CD4-positive, alpha-beta T cell treated with Interleukin-17A for 4 hours (primary cell): ENCODE results near the gene ATF7.
"Not testable (repeated sequence)": the region's sequence is repeated elsewhere in the genome, so short reads cannot be mapped to it uniquely, and the experiment has no call there.

Experiments
- DNase-seq: peaks from one replicate; pipeline ENCODE4 v3.0.0-alpha.2; 2020; ENCODE audit warnings: mixed read lengths

ATF7 gene

DNA sequence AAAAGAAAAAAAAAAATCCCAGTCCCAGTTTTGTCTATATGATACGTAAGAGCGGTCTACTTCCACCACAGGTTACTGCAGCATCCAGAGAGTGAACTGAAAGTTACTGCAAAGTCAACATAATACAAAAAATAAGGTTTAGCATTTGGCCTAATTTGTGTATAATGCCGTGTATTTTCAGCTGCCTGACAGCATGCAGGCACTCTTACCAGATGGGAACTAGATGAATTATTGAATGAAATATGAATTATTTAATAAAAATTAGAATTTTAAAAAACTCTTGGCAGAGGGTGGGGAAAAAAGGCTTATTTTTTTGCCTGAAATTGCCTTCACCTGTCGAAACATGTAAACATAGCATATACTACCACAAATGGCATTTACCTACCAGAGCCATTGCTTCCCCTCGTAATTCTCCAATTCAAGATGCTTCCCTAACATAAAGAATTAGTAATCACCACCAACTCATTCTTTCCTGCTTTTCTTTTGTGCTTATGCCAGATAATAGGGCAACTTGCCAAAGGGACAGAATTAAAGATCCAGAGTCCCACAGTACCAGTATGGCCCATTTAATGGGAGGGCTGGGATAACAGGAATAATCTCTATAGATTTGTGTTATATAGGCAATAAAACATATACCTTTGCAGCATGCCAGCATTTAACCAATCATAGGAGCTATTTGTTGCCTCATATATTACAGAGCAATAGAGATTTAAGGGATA lies 31.1 kb downstream of the ATF7 start:
- no peak for DNase-seq

DNA sequence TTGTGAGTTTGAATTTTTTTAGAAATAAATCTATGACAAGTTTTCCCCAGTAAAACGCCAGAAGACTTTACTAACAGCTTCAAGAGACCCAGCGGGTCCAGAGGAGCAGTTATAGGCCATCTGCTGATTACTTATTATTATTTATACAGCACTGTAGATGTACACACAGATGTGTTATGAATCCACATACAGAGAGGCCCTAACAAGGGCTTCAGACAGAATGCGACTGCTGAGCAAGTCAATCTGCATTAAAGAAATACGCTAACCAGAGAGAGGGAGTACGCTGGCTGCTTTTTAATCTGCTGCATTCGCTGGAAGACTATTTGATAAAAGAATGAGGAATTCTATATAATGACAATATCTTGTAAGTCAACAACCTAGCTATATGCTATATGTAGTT lies 32.5 kb downstream of the ATF7 start:
- no peak for DNase-seq

DNA sequence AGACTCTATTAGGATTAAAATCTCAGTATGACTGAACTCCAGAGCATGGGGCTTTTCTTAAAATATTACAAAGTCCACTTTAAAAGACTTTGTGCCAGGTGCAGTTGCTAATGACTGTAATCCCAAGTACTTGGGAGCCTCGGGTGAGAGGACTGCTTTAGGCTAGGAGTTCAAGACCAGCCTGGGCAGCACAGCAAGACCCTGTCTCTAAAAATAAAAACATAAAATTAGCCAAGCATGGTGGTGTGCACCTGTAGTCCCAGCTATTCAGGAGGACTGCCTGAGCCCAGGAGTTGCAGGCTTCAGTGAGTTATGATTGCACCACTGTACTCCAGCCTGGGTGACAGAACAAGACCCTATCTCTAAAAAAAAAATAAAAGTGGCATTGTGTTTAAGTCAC lies 33.2 kb downstream of the ATF7 start:
- no peak for DNase-seq

DNA sequence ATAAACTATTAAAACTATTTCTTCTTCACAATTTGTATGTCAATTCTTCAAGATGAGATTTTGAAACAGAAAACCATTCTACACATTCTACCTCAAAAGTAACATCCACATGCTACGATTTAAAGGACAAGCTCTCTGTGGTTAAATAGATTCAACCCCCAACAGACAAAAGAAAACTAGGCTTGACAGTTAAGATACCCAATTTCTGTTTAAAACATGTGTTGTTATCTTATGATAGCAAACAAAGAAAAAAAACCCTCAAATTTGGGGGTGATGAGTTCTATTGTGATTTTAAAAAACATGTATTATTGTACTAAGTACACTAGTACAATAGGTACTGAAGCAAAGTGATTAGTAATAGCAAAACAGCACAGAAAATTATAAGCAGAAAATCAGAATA lies 33.8 kb downstream of the ATF7 start:
- DNase-seq: no peak

DNA sequence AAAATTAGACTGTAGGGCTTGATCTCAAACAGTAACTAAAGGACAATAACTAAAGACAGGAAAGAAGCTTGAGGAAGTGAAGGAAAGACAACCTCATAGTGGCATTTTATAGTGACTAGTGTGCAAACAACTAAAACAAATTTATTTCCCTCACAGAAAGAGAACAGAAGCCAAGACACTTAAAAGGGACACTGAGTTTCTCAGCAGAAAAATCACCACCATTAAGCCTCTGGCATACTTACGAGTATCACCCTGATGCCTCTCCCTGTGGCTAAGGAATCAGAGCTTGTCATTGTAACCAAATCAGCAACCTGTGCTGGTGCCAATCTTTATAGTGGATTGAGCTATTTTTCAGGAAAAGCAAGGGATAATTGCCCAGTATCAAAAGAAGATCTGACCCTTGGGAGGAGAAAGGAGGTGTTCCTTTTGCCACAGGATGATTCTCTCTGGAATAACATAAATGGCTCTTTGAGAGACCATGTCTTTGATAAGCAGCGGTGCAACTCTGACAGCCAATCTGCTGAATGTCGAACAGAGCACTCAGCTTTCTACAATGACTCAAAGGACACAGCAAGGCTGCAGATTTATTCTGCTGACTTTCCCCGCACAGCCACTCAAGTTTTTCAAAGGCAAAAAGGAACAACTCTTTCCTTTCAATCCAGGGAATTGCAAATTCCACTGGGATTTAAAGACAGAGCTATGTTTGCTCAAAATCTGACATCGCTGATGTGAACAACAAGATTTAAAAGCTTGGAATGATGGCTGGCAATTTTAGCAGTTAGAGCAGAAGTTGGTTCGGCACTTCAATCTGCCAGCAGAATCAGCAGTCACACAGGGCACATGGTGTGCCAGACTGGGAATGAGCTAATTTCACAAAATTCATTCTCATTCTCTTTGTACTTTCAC lies 34.6 kb downstream of the ATF7 start:
- DNase-seq: no peak

DNA sequence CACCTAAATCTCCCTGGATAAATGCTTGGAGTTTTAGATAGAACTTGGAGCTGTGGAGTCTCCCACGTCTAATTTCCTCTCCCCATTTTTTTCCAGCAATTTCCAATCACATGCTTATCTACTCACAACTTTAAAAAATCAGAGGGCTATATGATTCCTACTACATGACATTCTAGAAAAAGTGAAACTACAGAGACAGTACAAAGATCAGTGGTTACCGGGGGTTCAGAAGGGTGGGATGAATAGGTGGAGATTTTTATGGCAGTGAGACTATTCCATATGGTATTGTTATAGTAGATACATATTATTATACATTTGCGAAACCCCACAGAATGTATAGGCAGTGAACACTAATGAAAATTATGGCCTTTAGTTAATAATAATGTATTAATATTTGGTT lies 35.5 kb downstream of the ATF7 start:
- DNase-seq: no peak

DNA sequence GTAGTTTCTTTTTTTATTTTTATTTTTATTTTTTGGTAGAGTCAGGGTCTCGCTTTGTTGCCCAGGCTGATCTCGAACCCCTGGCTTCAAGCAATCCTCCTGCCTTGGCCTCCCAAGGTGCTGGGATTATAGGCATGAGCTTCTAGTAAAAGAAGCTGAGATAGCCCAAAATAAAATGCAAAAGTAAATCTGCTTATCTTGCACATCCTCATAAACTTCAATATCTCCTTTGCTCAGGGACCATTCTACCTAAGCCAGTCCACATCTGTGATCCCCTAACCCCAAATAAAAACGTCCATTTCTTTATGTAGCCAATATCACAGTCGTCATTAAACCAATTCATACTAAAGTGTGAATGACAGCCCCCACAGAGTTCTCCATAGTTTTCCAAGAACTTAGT lies 36.3 kb downstream of the ATF7 start:
- DNase-seq: no peak

DNA sequence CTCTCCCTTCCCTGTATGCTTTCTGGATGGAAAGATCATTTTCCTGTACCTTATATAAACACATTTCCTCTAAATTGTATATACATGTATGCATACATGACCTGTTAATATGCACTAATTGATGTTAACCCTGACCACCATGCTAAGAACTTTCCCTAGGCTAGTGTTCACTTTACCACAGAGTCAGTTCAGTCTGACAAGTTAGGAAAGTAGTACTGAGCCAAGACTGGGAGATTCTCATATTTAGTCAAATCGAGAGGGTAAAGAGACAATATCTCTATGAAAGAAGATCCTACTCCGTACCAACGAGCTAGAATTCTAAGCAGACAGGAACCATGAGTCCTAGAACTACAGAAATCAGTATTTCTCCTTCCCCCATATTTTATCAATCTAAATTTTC lies 36.8 kb downstream of the ATF7 start:
- DNase-seq: no peak

DNA sequence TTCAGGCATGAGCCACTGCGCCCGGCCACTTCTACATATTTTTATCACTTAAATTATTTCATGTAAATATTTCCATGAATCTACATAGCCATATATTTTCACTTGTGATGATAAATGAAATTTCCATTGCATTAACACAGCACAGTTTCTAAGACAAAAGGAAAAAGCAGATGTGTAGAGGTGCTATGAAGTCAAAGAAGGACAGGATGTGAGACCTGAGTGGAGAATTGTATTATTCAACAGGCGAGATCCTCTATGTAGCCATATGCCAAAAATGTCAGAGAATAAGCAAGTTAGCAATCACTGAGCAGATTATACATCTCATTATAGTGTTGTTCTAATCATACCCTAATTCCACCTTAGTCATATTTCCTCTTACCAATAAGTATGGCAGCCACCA lies 38.1 kb downstream of the ATF7 start:
- DNase-seq: no peak

DNA sequence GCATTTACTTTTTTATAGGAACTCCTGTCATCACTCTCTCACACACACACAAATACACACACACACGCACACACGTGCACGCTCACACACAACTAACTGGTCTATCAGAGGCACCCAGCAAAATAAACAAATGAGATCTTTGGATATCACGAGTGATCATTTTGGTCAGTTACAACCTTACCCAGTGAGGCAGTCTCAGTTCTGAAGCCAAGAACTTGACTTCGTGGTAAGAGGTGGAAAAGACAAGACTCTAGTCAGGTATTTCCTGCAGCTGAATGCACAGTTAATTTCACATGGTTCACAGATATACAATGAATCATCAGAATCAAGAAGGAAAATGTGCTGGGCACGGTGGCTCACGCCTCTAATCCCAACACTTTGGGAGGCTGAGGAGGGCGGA lies 39.4 kb downstream of the ATF7 start:
- DNase-seq: no peak

DNA sequence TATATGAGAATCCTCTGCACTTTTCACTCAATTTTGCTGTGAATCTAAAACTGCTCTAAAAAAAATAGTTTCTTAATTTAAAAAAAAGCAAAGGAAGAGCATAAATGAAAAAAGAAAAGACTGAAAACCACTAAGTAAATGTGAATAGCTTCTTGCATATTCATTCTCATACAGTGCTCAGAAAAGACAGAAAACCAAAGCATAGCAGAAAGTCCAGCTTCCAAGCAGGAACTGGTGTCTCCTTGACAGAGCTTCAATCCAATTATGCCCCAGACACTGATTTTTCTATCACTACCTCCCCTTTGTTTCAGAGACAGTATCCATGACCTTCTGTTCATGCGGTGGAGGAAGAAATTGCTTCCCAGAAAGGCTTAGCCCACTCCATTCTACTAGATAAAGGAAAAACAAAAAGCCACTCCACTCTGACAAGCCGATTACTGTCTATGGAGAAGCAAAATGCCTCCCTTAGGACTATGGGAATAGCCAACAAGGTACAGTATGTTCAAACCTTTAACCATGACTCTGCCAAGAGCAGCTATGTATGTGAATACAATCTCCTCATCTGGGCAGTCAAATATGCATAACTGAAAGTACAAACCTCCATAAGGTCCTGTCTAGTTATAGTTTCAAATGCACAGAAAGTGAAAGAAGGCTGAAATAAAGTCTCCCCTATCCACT lies 40.6 kb downstream of the ATF7 start:
- DNase-seq: no peak

DNA sequence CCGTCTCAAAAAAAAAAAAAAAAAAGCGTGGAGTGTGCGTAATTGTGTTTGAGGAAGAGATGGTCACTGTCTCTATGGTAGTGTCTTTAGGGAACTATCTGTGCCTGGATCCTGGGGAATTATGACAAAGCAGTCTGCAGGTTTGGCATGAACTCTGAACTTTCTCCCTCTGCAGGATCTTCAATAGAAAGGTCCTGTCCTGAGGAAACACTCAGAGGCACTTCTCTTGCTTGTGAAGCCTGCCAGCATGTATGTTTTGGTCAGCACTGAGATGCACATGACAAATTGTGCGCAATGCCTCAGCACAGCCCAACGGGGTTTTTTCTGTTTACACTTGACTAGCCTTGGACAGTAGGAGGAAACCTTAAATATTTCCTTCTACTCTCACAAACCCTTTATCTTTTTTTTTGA lies 46.6 kb downstream of the ATF7 start:
- DNase-seq: no peak

DNA sequence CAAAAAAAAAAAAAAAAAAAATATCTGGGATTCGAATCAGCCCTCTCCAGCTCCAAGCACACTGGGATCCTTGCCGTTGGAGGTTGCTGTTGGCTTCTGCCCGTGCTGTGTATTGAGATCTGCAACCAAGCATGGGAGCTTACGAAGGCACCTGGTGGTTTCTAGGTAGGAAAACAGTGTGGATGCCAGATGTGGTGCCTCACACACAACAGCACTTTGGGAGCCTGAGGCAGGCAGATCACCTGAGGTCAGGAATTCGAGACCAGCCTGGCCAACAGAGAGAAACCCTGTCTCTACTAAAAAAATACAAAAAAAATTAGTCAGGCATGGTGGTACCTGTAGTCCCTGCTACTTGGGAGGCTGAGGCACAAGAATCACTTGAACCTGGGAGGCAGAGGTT lies 47.4 kb downstream of the ATF7 start:
- DNase-seq: no peak

DNA sequence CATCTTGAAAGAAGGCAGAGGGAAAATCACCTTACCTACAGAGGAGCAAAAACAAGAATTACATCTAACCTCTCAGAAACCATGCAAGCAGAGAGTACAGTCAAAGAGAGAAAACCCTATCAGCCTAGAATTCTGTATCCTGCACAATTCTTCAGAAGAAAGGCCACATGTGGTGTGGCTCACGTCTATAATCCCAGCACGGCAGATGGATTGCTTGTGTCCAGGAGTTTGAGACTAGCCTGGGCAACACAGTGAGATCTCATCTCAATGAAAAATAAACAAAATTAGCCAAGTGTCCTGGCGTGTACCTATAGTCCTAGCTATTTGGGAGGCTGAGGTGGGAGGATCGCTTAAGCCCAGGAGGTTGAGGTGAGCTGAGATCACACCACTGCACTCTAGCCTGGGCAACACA lies 48.2 kb downstream of the ATF7 start:
- DNase-seq: no peak

DNA sequence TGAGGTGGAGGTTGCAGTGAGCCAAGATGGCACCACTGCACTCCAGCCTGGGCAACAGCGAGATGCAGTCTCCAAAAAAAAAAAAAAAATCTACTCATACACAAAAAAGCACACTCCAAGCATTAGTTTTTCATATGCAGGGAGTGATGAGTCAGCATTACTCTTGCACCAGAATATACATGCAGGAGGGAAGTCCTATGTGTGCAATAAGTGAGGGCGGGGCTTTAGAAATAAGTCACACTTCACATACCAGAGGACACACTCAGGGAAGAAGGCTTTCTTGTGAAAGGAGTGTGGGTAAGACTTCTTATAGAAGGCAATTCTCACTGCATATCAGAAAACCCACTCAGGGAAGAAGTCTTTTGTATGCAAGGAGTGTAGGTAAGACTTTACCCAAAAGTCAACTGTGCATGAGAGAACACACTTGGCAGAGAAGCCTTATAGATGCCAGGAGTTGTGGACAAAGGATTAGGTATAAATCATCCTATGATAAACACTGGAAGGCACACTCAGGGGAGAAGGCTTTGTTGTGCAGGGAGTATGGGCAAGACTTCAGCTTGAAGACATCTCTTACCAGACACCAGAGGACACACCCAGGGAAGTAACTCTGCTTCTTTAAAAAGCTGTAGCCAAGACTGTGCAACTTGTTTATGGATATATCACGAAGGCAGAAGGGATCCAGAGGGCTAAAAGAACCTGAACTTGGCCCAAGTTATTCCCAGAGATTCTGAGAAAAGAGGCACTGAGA lies 50.5 kb downstream of the ATF7 start:
- DNase-seq: no peak

DNA sequence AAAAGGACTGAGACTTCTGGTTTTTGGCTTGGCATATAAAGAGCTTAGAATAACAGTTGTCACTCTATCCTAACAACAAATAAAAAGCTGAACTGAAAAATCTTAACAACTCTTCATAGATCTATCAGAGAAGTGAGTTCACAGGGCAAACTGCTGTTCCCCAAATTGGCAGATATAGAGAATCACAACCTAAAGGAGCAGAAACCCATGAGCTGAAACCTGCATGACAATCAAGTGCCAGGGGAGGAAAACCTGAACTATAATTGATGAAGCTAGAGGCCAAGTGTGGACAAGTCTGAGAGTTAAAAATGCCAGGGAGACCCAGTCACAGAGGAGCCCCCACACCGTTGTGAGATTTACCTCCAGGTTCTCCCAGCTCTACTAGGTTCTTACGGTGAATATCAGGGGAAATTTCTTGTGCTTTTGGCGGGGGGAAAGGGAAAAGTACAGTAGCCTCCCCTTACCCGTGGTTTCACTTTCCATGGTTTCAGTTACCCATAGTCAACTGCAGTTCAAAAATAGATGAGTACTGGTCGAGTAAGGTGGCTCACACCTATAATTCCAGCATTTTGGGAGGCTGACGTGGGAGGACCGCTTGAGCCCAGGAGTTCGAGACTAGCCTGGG lies 53.9 kb downstream of the ATF7 start:
- DNase-seq: no peak

DNA sequence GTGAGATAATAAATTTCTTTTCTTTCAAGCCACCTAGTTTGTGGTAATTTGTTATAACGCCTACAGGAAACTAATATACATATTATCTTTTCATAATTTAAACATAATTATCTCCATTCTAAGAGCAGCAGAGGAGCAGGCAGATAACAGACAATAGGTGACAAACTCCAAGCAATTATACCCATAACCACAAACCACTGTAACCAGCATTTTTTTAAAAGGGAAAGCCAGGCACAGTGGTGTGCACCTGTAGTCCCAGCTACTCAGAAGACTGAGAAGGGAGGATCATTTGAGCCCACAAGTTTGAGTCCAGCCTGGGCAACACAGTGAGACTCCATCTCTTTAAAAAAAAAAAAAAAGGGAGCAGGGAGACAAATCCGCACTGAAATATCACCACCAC lies 54.9 kb downstream of the ATF7 start:
- DNase-seq: no peak

DNA sequence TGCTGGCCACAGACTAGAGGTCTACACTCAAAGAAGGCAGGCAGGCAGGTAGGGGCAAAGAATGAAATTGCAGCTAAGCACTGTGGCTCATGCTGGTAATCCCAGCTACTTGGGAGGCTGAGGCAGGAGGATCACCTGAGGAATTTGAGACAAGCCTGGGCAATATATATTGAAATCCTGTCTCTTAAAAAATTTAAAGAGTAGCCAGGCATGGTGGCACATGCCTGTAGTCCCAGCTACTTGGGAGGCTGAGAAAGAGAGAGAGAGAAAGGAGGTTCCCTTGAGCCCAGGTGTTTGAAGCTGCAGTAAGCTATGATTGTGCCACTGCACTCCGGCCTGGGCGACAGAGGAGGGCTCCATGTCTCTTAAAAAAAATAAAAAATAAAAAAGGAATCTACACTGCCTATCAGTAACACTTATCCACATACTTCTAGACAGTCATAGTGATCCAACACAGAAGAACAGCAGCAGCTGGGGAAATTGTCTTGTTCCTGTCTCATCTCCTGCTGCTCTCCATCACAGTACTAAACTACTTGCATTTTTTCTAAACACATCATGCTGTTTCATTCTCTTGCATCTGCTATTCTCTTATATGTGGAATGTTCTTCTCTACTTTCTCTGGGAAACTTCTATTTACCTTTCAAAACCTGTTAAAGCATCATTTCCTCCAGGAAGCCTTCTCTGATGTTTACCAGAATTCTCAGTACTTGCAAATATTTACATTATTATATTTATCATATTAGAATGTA lies 57.2 kb downstream of the ATF7 start:
- no peak for DNase-seq

DNA sequence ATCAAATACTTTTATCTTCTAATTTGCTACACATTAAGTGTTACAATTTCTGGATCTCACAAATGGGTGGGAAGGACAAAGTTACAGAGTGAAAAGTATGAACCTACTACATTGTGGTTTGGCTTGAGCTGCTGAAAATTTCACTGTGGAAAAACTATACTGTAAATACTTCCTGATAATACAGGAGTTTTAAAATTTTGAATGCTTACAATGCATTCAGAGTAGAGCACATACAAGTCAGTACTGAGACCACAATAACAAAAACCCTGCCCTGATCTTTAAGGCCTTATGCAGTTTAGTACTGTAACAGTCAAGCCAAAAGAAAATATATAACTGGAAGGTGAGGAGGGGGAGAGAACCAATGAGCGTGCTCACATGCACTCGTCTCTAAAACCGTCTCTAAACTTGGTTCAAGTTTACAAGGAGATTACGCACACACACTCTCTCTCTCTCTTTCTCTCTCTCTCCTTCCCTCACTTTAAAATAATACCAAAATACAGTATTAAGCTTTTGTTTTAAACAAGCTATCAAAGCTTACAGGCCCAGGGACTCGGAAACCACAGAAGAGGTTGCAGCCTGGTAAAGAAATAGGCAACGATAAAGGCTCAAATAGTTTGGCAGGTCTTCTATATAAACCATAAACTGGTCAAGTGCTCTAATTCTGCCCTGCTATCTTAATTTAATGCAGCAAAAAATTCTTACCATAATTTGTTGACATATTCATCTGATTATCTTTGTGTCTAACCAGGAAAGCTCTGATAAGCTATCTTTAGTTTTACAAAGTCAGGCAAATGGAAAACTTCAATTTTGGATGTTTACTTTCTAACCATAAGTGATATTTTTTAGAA lies 58.0 kb downstream of the ATF7 start:
- DNase-seq: no peak

DNA sequence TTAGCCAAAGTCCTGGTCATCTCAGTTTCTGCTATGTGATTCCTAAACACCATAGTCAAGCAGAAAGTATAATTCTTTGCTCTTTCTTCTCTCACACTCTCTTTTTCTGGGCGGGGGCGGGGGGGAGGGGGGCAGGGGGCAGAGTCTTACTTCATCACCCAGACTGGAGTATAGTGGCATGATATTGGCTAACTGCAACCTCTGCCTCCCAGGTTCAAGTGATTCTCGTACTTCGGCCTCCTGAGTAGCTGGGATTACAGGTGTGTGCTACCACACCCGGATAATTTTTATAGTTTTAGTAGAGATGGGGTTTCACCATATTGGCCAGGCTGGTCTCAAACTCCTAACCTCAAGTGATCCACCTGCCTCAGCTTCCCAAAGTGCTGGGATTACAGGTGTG lies 60.8 kb downstream of the ATF7 start:
- not testable (repeated sequence) for DNase-seq

DNA sequence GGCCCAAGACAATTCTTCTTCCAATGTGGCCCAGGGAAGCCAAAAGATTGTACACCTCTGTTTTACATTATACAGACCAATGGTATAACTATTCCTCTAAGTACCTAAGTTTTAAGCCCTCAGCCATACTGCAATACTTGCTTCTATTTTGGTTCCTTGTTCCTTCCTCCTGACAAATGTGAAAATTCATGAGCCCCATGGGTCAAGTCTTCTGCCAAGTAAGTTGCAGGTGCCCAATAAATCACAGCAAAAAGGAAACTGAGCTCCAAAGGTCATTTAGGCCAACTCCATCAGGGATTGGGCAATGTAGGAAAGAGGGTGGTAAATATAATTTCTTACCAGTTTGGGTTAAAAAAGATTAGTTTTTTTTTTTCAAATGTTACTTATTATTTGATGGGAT lies 61.2 kb downstream of the ATF7 start:
- no peak for DNase-seq
